ENCODE data around the gene NUCB2.
"Not testable (repeated sequence)": the region's sequence is repeated elsewhere in the genome, so short reads cannot be mapped to it uniquely, and the experiment has no call there.

The NUCB2 gene

DNA sequence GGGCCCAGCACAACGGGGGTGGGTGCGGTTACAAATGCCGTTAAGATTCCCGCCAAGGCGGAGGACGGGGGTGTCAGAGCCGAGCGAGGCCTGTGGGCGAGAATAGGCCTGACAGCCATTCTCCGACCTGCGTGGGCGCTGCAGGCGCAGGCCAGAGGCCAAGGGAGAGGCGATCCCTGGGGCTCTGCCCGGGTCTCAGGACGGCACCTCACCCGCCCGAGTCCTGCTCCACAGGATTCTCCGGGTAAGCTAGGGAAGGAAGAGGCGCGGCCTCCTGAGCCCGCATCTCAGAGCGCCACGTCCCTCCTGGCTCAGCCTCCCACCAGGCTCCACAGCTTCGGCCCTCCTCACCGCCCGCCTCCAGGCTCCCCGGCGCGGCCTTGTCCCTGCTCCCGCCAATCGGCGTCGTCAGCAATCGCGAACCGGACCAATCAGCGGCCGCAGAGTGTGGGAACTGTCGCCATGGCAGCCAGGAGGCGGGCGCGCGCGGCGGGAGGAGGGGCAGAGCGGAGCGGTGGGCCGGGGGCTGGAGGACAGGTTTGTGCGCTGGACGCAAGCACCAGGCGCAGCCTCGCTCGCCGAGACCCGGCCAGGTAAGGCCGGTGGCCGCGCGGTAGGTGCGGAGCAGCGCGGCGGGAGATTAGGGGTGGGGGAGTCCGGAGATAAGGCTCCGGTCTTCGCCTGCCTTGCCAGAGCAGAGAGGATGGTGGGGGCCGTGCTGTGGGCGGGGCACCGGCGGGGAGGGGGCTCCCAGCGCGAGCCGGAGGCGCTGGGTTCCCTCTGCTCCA lies at the start of gene NUCB2:
NUCB2 (plus strand) TSS at position 504 of the 788 bp plus-strand sequence. CDS start 18,585 bp downstream, outside the sequence.
- peak within 1 kb of the TSS; percentile 49; the same call in 1 of the 2 replicates for H3K27ac ChIP-seq
- H3K4me3 ChIP-seq = peak within 1 kb of the TSS; percentile 90
- no peaks in the 10 kb centered on the region for H3K9me3 ChIP-seq (ENCODE audit: low read depth, low read length)
- H3K9ac ChIP-seq (ENCODE audit: insufficient read length) = peak within 1 kb of the TSS; percentile 79
- no peaks in the 10 kb centered on the region for H3K36me3 ChIP-seq (ENCODE audit: insufficient read depth, low read length)
- peak; percentile 48 for DNase-seq (ENCODE audit: low read depth, low spot score)
- no peak for TF ChIP-seq EZH2 (IDR thresholded peaks at IDR 0.05)
- peak; percentile 80 for TF ChIP-seq FOXP2 (optimal IDR thresholded peaks at IDR 0.05; ENCODE audit: control extremely low read depth, extremely low read length, insufficient read depth)
- peak; percentile 70; the same call in 1 of the 2 replicates for TF ChIP-seq POLR2AphosphoS5 (IDR thresholded peaks at IDR 0.05; ENCODE audit: borderline replicate concordance, low read depth, low read length)

DNA sequence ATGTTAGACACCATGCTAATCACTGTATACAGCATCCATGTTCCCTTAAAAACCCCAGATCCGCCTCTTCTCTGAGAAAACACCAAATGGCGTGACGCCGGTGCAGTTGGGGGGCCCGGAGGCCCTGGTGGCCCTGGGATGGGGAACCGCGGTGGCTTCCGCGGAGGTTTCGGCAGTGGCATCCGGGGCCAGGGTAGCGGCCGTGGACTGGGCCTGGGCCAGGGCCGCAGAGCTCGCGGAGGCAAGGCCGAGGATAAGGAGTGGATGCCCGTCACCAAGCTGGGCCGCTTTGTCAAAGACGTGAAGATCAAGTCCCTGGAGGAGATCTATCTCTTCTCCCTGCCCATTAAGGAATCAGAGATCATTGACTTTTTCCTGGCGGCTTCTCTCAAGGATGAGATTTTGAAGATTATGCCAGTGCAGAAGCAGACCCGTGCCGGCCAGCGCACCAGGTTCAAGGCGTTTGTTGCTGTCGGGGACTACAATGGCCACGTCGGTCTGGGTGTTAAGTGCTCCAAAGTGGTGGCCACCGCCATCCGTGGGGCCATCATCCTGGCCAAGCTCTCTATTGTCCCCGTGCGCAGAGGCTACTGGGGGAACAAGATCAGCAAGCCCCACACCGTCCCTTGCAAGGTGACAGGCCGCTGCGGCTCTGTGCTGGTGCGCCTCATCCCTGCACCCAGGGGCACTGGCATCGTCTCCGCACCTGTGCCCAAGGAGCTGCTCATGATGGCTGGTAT lies 48.2 kb upstream of the NUCB2 start:
- H3K4me3 ChIP-seq; H3K27ac ChIP-seq; H3K9ac ChIP-seq (ENCODE audit: insufficient read length); DNase-seq (ENCODE audit: low read depth, low spot score); H3K36me3 ChIP-seq (ENCODE audit: insufficient read depth, low read length); H3K9me3 ChIP-seq (ENCODE audit: low read depth, low read length): not testable (repeated sequence)

DNA sequence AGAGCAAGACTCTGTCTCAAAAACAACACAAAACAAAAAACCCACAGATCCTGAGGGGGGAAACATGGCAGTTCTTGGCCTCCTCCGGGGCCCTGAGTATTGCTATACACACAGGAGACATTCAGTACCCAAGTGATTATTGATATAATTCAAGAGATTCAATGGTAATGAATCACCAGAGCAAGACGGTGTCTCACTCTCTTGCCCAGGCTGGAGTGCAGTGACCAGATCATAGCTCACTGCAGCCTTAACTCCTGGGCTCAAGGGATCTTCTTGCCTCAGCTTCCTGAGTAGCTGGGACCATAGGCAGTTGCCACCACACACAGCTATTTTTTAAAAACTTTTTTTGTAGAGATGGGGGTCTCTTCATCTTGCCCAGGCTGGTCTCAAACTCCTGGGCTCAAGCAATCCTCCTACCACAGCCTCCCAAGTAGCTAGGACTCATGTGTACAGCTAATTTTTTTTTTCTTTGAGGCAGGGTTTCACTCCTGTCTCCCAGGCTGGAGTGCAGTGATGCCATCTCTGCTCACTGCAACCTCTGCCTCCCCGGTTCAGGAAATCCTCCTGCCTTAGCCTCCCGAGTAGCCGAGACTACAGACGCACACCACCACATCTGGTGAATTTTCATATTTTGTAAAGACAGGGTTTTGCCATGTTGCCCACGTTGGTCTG lies 46.9 kb upstream of the NUCB2 start:
- TF ChIP-seq EZH2 (IDR thresholded peaks at IDR 0.05) (no peak), FOXP2 (optimal IDR thresholded peaks at IDR 0.05; ENCODE audit: control extremely low read depth, extremely low read length, insufficient read depth) (no peak), POLR2AphosphoS5 (IDR thresholded peaks at IDR 0.05; ENCODE audit: borderline replicate concordance, low read depth, low read length) (no peak)
- Histone ChIP-seq H3K9me3 (ENCODE audit: low read depth, low read length) (no peaks in the 10 kb centered on the region), H3K9ac (ENCODE audit: insufficient read length) (no peak overlapping the region), H3K36me3 (ENCODE audit: insufficient read depth, low read length) (no peaks in the 10 kb centered on the region), H3K4me3 (no peak overlapping the region), H3K27ac (no peak overlapping the region)
- no peak for DNase-seq (ENCODE audit: low read depth, low spot score)

GRCh38 chr11:17230867-17231851 lies 45.4 kb upstream of the NUCB2 start:
- DNase-seq (ENCODE audit: low read depth, low spot score) = no peak
- no peak for TF ChIP-seq POLR2AphosphoS5 (IDR thresholded peaks at IDR 0.05; ENCODE audit: borderline replicate concordance, low read depth, low read length)
- no peak for TF ChIP-seq EZH2 (IDR thresholded peaks at IDR 0.05)
- TF ChIP-seq FOXP2 (optimal IDR thresholded peaks at IDR 0.05; ENCODE audit: control extremely low read depth, extremely low read length, insufficient read depth) = no peak
- Histone ChIP-seq H3K36me3 (ENCODE audit: insufficient read depth, low read length) (no peaks in the 10 kb centered on the region), H3K9ac (ENCODE audit: insufficient read length) (no peak overlapping the region), H3K4me3 (no peak overlapping the region), H3K9me3 (ENCODE audit: low read depth, low read length) (no peaks in the 10 kb centered on the region), H3K27ac (no peak overlapping the region)

- no peak for DNase-seq (ENCODE audit: low read depth, low spot score)
- Histone ChIP-seq H3K4me3 (no peak overlapping the region), H3K27ac (no peak overlapping the region), H3K36me3 (ENCODE audit: insufficient read depth, low read length) (no peaks in the 10 kb centered on the region), H3K9ac (ENCODE audit: insufficient read length) (no peak overlapping the region), H3K9me3 (ENCODE audit: low read depth, low read length) (no peaks in the 10 kb centered on the region)
- TF ChIP-seq EZH2 (IDR thresholded peaks at IDR 0.05) (no peak), FOXP2 (optimal IDR thresholded peaks at IDR 0.05; ENCODE audit: control extremely low read depth, extremely low read length, insufficient read depth) (no peak), POLR2AphosphoS5 (IDR thresholded peaks at IDR 0.05; ENCODE audit: borderline replicate concordance, low read depth, low read length) (no peak)
Observed at GRCh38 chr11:17233101-17233500, 43.4 kb upstream of the NUCB2 start.

- Histone ChIP-seq H3K9me3 (ENCODE audit: low read depth, low read length) (no peaks in the 10 kb centered on the region), H3K27ac (no peak overlapping the region), H3K9ac (ENCODE audit: insufficient read length) (no peak overlapping the region), H3K4me3 (no peak overlapping the region), H3K36me3 (ENCODE audit: insufficient read depth, low read length) (no peaks in the 10 kb centered on the region)
- TF ChIP-seq POLR2AphosphoS5 (IDR thresholded peaks at IDR 0.05; ENCODE audit: borderline replicate concordance, low read depth, low read length) (no peak), EZH2 (IDR thresholded peaks at IDR 0.05) (no peak), FOXP2 (optimal IDR thresholded peaks at IDR 0.05; ENCODE audit: control extremely low read depth, extremely low read length, insufficient read depth) (no peak)
- no peak for DNase-seq (ENCODE audit: low read depth, low spot score)
Observed at GRCh38 chr11:17238377-17238776, 38.2 kb upstream of the NUCB2 start.

DNA sequence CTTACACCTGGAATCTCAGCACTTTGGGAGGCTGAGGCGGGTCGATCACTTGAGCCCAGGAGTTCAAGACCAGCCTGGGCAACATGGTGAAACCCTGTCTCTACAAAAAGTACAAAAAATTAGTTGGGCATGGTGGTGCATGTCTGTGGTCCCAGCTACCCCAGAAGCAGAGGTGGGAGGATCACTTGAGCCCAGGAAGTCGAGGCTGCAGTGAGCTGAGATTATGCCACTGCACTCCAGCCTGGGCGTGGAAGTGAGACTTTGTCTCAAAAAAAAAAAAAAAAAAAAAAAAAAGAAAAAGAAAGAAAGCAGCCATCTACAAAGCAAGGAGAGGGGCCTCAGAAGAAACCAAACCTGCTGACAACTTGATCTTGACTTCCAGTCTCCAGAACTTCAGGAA lies 36.6 kb upstream of the NUCB2 start:
- H3K4me3 ChIP-seq; H3K36me3 ChIP-seq (ENCODE audit: insufficient read depth, low read length); DNase-seq (ENCODE audit: low read depth, low spot score); H3K9me3 ChIP-seq (ENCODE audit: low read depth, low read length); H3K27ac ChIP-seq; H3K9ac ChIP-seq (ENCODE audit: insufficient read length): not testable (repeated sequence)

DNA sequence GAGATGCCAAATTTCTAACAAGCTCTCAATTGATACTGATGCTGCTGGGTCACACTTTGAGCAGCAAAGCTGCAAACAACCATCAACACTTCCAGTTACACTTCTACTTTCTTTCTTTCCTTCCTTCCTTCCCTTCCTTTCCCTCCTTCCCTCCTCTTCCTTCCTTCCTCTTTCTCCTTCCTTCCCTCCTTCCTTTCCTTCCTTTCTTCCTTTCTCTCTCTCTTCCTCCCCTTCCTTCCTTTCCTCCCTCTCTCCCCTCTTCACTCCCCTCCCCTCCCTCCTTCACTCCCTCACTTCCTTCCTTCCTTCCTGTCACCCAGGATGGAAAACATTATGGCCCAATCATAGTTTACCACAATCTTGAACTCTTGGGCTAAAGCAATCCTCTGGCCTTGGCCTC lies 35.8 kb upstream of the NUCB2 start:
- no peak overlapping the region for H3K27ac ChIP-seq
- no peaks in the 10 kb centered on the region for H3K36me3 ChIP-seq (ENCODE audit: insufficient read depth, low read length)
- H3K9ac ChIP-seq (ENCODE audit: insufficient read length) = no peak overlapping the region
- no peaks in the 10 kb centered on the region for H3K9me3 ChIP-seq (ENCODE audit: low read depth, low read length)
- H3K4me3 ChIP-seq = no peak overlapping the region
- no peak for DNase-seq (ENCODE audit: low read depth, low spot score)
- TF ChIP-seq FOXP2 (optimal IDR thresholded peaks at IDR 0.05; ENCODE audit: control extremely low read depth, extremely low read length, insufficient read depth) (no peak), EZH2 (IDR thresholded peaks at IDR 0.05) (no peak), POLR2AphosphoS5 (IDR thresholded peaks at IDR 0.05; ENCODE audit: borderline replicate concordance, low read depth, low read length) (no peak)

GRCh38 chr11:17242954-17243353 lies 33.6 kb upstream of the NUCB2 start:
- not testable (repeated sequence) for H3K9me3 ChIP-seq (ENCODE audit: low read depth, low read length); DNase-seq (ENCODE audit: low read depth, low spot score); H3K9ac ChIP-seq (ENCODE audit: insufficient read length); H3K27ac ChIP-seq; H3K36me3 ChIP-seq (ENCODE audit: insufficient read depth, low read length); H3K4me3 ChIP-seq

All from SK-N-MC (cell line).